LNCAP (cell line): ENCODE results near the gene CIRBP.

Experiments
- CTCF ChIP-seq: fragments of 450-650 bp; IDR thresholded peaks from 2 replicates; pipeline ENCODE4 v1.5.1; 2017; ENCODE audit warnings: mild to moderate bottlenecking

CIRBP gene

GRCh38 chr19:1249298-1249989 lies 19.7 kb upstream of the CIRBP start:
- TF ChIP-seq CTCF = no peak

GRCh38 chr19:1249990-1250436 lies 19.1 kb upstream of the CIRBP start:
- TF ChIP-seq CTCF = no peak

GRCh38 chr19:1250437-1251260 lies 18.5 kb upstream of the CIRBP start:
- TF ChIP-seq CTCF = peak; percentile 7; the same call in 1 of the 2 replicates

GRCh38 chr19:1251330-1252220 lies 17.6 kb upstream of the CIRBP start:
- no peak for TF ChIP-seq CTCF

- no peak for TF ChIP-seq CTCF
Measured at GRCh38 chr19:1252221-1252820, 16.8 kb upstream of the CIRBP start.

GRCh38 chr19:1252821-1253513 lies 16.2 kb upstream of the CIRBP start:
- no peak for TF ChIP-seq CTCF
